Ishikawa (cell line): ENCODE data around the gene RFFL.

Experiments used
- CEBPB ChIP-seq: IDR thresholded peaks from 2 replicates; pipeline ENCODE4 v1.6.1; 2012
- CREB1 ChIP-seq: IDR thresholded peaks from 2 replicates; pipeline ENCODE4 v1.6.1; 2012; ENCODE audit warnings: low read depth
- EGR1 ChIP-seq: IDR thresholded peaks from 2 replicates; pipeline ENCODE4 v1.6.1; 2012
- EP300 ChIP-seq: IDR thresholded peaks from 2 replicates; pipeline ENCODE4 v1.6.1; 2012; ENCODE audit warnings: borderline replicate concordance
- FOXM1 ChIP-seq: IDR thresholded peaks from 2 replicates; pipeline ENCODE4 v1.6.1; 2012; ENCODE audit warnings: low read depth, borderline replicate concordance
- NFIC ChIP-seq: IDR thresholded peaks from 2 replicates; pipeline ENCODE4 v1.6.1; 2012
- RAD21 ChIP-seq: IDR thresholded peaks from 2 replicates; pipeline ENCODE4 v1.6.1; 2012; ENCODE audit warnings: low read depth
- TAF1 ChIP-seq: IDR thresholded peaks from 2 replicates; pipeline ENCODE4 v1.6.1; 2012; ENCODE audit warnings: low read depth, mild to moderate bottlenecking
- TCF12 ChIP-seq: IDR thresholded peaks from 2 replicates; pipeline ENCODE4 v1.6.1; 2012; ENCODE audit warnings: low read depth
- TEAD4 ChIP-seq: IDR thresholded peaks from 2 replicates; pipeline ENCODE4 v1.6.1; 2012
- USF1 ChIP-seq: IDR thresholded peaks from 2 replicates; pipeline ENCODE4 v1.6.1; 2012
- YY1 ChIP-seq: IDR thresholded peaks from 2 replicates; pipeline ENCODE4 v1.6.1; 2012; ENCODE audit warnings: low read depth
- ZBTB7A ChIP-seq: IDR thresholded peaks from 2 replicates; pipeline ENCODE4 v1.6.1; 2012; ENCODE audit warnings: low read depth
- TF ChIP-seq, protein P1 (sequence below): IDR thresholded peaks from 2 replicates; pipeline ENCODE4 v1.6.1; 2012
- TF ChIP-seq, protein P2 (sequence below): IDR thresholded peaks from 2 replicates; pipeline ENCODE4 v1.6.1; 2012; ENCODE audit warnings: low read depth, mild to moderate bottlenecking

The RFFL gene

GRCh38 chr17:35038453-35038852 is 25.1 kb downstream of the RFFL start:
- TF ChIP-seq CREB1: no peak
- no peak for TF ChIP-seq YY1
- no peak for TF ChIP-seq TCF12
- no peak for TF ChIP-seq TAF1
- no peak for TF ChIP-seq TEAD4
- TF ChIP-seq FOXM1: no peak
- TF ChIP-seq, protein P1, sequence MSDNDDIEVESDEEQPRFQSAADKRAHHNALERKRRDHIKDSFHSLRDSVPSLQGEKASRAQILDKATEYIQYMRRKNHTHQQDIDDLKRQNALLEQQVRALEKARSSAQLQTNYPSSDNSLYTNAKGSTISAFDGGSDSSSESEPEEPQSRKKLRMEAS: no peak
- TF ChIP-seq, protein P2, sequence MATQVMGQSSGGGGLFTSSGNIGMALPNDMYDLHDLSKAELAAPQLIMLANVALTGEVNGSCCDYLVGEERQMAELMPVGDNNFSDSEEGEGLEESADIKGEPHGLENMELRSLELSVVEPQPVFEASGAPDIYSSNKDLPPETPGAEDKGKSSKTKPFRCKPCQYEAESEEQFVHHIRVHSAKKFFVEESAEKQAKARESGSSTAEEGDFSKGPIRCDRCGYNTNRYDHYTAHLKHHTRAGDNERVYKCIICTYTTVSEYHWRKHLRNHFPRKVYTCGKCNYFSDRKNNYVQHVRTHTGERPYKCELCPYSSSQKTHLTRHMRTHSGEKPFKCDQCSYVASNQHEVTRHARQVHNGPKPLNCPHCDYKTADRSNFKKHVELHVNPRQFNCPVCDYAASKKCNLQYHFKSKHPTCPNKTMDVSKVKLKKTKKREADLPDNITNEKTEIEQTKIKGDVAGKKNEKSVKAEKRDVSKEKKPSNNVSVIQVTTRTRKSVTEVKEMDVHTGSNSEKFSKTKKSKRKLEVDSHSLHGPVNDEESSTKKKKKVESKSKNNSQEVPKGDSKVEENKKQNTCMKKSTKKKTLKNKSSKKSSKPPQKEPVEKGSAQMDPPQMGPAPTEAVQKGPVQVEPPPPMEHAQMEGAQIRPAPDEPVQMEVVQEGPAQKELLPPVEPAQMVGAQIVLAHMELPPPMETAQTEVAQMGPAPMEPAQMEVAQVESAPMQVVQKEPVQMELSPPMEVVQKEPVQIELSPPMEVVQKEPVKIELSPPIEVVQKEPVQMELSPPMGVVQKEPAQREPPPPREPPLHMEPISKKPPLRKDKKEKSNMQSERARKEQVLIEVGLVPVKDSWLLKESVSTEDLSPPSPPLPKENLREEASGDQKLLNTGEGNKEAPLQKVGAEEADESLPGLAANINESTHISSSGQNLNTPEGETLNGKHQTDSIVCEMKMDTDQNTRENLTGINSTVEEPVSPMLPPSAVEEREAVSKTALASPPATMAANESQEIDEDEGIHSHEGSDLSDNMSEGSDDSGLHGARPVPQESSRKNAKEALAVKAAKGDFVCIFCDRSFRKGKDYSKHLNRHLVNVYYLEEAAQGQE: no peak
- TF ChIP-seq CEBPB: no peak
- no peak for TF ChIP-seq EP300

DNA sequence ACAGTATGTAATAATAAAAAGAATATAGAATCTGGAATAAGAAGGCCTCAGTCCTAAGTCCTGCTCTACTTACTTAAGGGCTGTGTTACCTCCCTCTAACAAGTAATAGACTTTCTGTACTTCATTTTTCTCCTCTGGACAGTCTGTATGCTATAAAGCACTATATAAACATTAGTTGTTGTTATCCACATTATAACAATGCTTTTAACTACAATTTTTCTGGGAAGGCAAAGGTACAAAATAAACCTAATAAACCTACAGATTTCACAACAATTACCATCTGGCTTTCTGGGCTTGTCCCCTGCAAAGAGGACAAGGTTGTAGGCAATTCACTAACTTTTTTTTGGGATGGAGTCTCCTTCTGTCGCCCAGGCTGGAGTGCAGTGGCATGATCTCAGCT is 32.7 kb downstream of the RFFL start:
- TF ChIP-seq EGR1: no peak
- no peak for TF ChIP-seq ZBTB7A
- TF ChIP-seq TAF1: no peak
- no peak for TF ChIP-seq EP300
- TF ChIP-seq, protein P2: no peak
- no peak for TF ChIP-seq CREB1
- no peak for TF ChIP-seq FOXM1
- TF ChIP-seq YY1: no peak
- TF ChIP-seq TEAD4: no peak
- no peak for TF ChIP-seq USF1
- TF ChIP-seq, protein P1: no peak

DNA sequence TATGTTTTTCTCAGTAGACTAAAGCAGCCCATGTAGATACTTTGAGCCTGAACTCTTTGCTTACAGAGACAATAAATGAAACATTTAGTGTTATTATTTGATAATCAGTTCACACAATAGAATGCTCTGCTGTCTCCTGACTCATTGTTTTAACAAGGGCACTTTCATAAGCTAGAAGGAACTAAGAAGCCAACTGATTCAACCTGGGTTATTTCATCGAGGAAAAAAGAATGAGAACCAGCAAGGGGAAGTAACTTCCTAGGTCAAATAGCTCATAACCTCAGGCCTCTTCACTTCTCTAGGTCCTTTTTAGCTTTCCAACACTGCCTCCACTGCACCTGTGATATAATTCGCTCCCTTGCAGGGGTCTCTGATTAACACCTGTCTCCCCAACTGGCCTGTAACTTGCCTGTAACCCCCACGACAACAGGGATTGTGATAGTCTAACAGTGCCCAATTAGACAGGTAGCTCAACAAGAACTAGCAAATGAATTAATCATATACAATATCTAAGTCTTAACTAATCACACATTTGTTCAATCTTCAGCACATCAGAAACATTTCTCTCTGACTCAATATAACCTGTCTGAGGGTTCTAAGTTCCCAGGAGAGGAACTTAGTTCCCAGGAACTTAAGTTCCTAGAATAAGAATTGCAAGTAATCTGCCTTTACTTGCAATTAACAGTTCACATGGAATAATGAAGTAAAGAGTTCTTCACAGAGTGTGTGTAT is 34.8 kb downstream of the RFFL start:
- TF ChIP-seq RAD21 (no peak), USF1 (no peak), YY1 (no peak), FOXM1 (no peak), TCF12 (no peak), NFIC (no peak), CREB1 (no peak), TEAD4 (no peak), ZBTB7A (no peak), EP300 (no peak), CEBPB (no peak)
- TF ChIP-seq, protein P2: no peak
- TF ChIP-seq, protein P1: no peak

- no peak for TF ChIP-seq CREB1
- TF ChIP-seq RAD21: no peak
- no peak for TF ChIP-seq ZBTB7A
- TF ChIP-seq CEBPB: no peak
- TF ChIP-seq TCF12: no peak
- TF ChIP-seq FOXM1: no peak
- TF ChIP-seq EGR1: no peak
- no peak for TF ChIP-seq USF1
- no peak for TF ChIP-seq EP300
- TF ChIP-seq NFIC: no peak
- TF ChIP-seq YY1: no peak
- TF ChIP-seq TEAD4: no peak
- TF ChIP-seq, protein P1: no peak
- TF ChIP-seq, protein P2: no peak
- no peak for TF ChIP-seq TAF1
Measured at GRCh38 chr17:35025541-35025940, 38.0 kb downstream of the RFFL start.
